Measurements from ENCODE around the gene SLC16A10. TPM values are rescaled to one million over a fixed set of nuclear protein-coding genes. Genes with fewer than 3 reads are reported as not detected.

The SLC16A10 gene
- total RNA-seq, 2 experiments from 2014 or later = 13.4 to 13.8 TPM

DNA sequence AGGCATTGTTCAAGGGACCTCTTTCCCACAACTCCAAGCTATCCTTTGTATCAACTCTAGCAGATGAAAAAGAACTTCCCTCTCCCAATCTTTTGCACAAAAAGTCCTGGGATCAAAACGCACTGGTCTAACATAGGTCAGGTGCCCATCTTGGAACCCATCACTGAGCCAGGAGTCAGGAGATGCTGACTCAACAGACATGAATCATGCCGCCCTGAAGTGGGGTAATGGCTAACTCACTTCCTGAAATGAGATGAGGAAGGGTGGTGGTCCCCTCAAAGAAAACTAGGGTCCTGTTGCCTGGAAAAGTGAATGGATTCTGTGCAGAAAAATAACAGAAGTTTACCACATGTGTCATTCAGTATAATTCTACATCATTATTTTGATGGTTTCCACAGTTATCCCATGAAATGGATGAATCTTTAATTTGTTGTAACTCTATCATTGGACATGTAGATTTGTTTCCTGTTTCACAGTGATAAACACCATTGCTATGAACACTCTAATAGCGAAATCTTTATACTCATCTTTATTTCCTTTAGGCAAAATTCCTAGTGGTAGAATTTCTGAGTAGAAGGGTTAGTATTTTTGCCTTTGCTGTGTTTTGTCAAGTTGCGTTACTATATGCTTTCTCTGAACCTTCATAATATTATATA, 151.3 kb downstream of the SLC16A10 start:
- Histone ChIP-seq H3K9me3 (ENCODE audit: control insufficient read depth in 1 of 2, insufficient read depth in 1 of 2, low read length in 2 of 2) (no peaks in the 10 kb centered on the region), H3K27me3 (ENCODE audit: control insufficient read depth in 1 of 2, insufficient read depth in 2 of 2, low read length in 2 of 2) (no peaks in the 10 kb centered on the region), H3K36me3 (ENCODE audit: insufficient read depth, low read length) (no peaks in the 10 kb centered on the region), H3K4me3 (ENCODE audit: low read length) (no peak overlapping the region), H3K4me1 (ENCODE audit: insufficient read depth, low read length) (no peaks in the 10 kb centered on the region), H3K27ac (ENCODE audit: low read depth in 1 of 2, low read length in 2 of 2) (no peak overlapping the region)
- H3K4me3 Mint-ChIP-seq = no peak overlapping the region
- ATAC-seq (ENCODE audit: poor library complexity) = no peak
- H3K27ac Mint-ChIP-seq = no peak overlapping the region
- H3K4me1 Mint-ChIP-seq (ENCODE audit: low read depth) = no peaks in the 10 kb centered on the region
- no peaks in the 10 kb centered on the region for H3K36me3 Mint-ChIP-seq (ENCODE audit: low read depth)
- CTCF ChIA-PET = no interaction called here
- no peaks in the 10 kb centered on the region for H3K27me3 Mint-ChIP-seq
- intact Hi-C loops (cut with DNase I, micrococcal nuclease) = no loop called here
- H3K9me3 Mint-ChIP-seq = peaks cover 2% of the 10 kb centered on the region
- peak in 2 of 14 experiments; percentile 51 to 60 for DNase-seq
- TF ChIP-seq, protein P1, sequence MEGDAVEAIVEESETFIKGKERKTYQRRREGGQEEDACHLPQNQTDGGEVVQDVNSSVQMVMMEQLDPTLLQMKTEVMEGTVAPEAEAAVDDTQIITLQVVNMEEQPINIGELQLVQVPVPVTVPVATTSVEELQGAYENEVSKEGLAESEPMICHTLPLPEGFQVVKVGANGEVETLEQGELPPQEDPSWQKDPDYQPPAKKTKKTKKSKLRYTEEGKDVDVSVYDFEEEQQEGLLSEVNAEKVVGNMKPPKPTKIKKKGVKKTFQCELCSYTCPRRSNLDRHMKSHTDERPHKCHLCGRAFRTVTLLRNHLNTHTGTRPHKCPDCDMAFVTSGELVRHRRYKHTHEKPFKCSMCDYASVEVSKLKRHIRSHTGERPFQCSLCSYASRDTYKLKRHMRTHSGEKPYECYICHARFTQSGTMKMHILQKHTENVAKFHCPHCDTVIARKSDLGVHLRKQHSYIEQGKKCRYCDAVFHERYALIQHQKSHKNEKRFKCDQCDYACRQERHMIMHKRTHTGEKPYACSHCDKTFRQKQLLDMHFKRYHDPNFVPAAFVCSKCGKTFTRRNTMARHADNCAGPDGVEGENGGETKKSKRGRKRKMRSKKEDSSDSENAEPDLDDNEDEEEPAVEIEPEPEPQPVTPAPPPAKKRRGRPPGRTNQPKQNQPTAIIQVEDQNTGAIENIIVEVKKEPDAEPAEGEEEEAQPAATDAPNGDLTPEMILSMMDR (IDR thresholded peaks at IDR 0.05) = no peak
- POLR2A ChIA-PET = no interaction called here

DNA sequence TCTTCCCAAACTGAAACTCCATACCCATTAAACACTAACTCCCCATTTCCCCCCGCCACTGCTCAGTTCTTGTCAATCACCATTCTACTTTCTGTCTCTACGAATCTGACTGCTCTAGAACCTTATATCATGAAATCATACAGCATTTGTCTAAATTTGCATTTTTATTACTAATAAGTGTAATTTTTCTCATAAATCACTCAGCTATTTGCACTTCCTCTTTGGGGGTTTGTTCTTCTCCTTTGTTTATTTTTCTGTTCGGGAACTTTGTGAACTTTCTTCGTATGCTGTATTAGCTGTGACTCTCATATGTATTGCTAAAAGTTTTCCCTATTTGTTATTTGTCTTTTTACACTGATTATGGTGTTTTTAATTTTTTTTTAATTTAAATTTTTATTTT, 152.2 kb downstream of the SLC16A10 start:
- no peaks in the 10 kb centered on the region for H3K36me3 Mint-ChIP-seq (ENCODE audit: low read depth)
- H3K27ac Mint-ChIP-seq = no peak overlapping the region
- TF ChIP-seq, protein P1 (IDR thresholded peaks at IDR 0.05) = no peak
- Histone ChIP-seq H3K27me3 (ENCODE audit: control insufficient read depth in 1 of 2, insufficient read depth in 2 of 2, low read length in 2 of 2) (no peaks in the 10 kb centered on the region), H3K4me1 (ENCODE audit: insufficient read depth, low read length) (no peaks in the 10 kb centered on the region), H3K4me3 (ENCODE audit: low read length) (no peak overlapping the region), H3K36me3 (ENCODE audit: insufficient read depth, low read length) (no peaks in the 10 kb centered on the region), H3K27ac (ENCODE audit: low read depth in 1 of 2, low read length in 2 of 2) (no peak overlapping the region), H3K9me3 (ENCODE audit: control insufficient read depth in 1 of 2, insufficient read depth in 1 of 2, low read length in 2 of 2) (no peaks in the 10 kb centered on the region)
- DNase-seq (no peak), ATAC-seq (ENCODE audit: poor library complexity) (no peak)
- H3K27me3 Mint-ChIP-seq = no peaks in the 10 kb centered on the region
- CTCF ChIA-PET = no interaction called here
- peaks cover 2% of the 10 kb centered on the region for H3K9me3 Mint-ChIP-seq
- no peaks in the 10 kb centered on the region for H3K4me1 Mint-ChIP-seq (ENCODE audit: low read depth)
- POLR2A ChIA-PET = no interaction called here
- intact Hi-C loops (cut with DNase I, micrococcal nuclease) = no loop called here
- H3K4me3 Mint-ChIP-seq = no peak overlapping the region

DNA sequence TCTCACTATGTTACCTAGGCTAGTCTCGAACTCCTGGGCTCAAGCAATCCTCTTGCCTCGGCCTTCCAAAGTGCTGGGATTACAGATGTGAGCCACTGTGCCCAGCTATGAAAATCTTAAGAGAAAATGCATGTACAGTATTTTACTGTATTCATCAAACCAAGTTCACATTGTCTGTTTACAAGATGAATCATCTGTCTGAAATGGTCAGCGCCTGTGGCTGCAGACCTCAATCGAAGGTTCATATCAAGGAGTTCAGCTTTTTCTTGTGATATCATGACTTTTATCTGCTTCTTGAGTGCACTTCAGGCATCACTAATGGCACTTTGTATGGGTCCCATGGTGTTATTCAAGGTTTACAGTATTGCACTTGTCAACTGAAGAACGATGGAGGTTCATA, 155.1 kb downstream of the SLC16A10 start:
- Mint-ChIP-seq H3K27me3 (no peaks in the 10 kb centered on the region), H3K36me3 (ENCODE audit: low read depth) (no peaks in the 10 kb centered on the region), H3K27ac (no peak overlapping the region), H3K4me1 (ENCODE audit: low read depth) (no peaks in the 10 kb centered on the region), H3K9me3 (no peaks in the 10 kb centered on the region), H3K4me3 (no peak overlapping the region)
- Histone ChIP-seq H3K27ac (ENCODE audit: low read depth in 1 of 2, low read length in 2 of 2) (no peak overlapping the region), H3K27me3 (ENCODE audit: control insufficient read depth in 1 of 2, insufficient read depth in 2 of 2, low read length in 2 of 2) (no peaks in the 10 kb centered on the region), H3K36me3 (ENCODE audit: insufficient read depth, low read length) (no peaks in the 10 kb centered on the region), H3K9me3 (ENCODE audit: control insufficient read depth in 1 of 2, insufficient read depth in 1 of 2, low read length in 2 of 2) (no peaks in the 10 kb centered on the region), H3K4me3 (ENCODE audit: low read length) (no peak overlapping the region), H3K4me1 (ENCODE audit: insufficient read depth, low read length) (no peaks in the 10 kb centered on the region)
- intact Hi-C loops (cut with DNase I, micrococcal nuclease) = no loop called here
- ATAC-seq (ENCODE audit: poor library complexity) = no peak
- POLR2A ChIA-PET = no interaction called here
- CTCF ChIA-PET = no interaction called here
- DNase-seq = no peak
- TF ChIP-seq, protein P1 (IDR thresholded peaks at IDR 0.05) = no peak
